Activated naive CD8-positive, alpha-beta T cell treated with anti-CD3 and anti-CD28 coated beads, Interleukin-2, amount 10 ng/mL, durations not matched to agents 7 days and 5 days (primary cell): Measurements from ENCODE around the gene CST5. TPM values are rescaled to one million over a fixed set of nuclear protein-coding genes. Genes with fewer than 3 reads are reported as not detected.
A peak's percentile ranks its signal among the peaks of the same experiment; 100 is the strongest.
"Not testable (repeated sequence)": the region's sequence is repeated elsewhere in the genome, so short reads cannot be mapped to it uniquely, and the experiment has no call there.

ENCODE experiments used
- ATAC-seq: fragments of 150-1000 bp; cut with Tn5 transposase; one replicate; pipeline ENCODE4 v1.10.0; 2021; ENCODE audit warnings: low read depth, moderate library complexity
- POLR2A ChIA-PET: fragments of 350-600 bp; sonication (Branson Sonifier 250); formaldehyde crosslinking; loops from one replicate; lab custom pipeline; 2021; ENCODE audit warnings: antibody characterized with exemption; lab: Charles Lee
- DNase-seq: peaks from one replicate; pipeline ENCODE4 v3.0.0; 2021
- H3K27ac Mint-ChIP-seq: one replicate; pipeline ENCODE4 v1.8.0; 2022; ENCODE audit warnings: mild to moderate bottlenecking, mixed read lengths
- H3K27me3 Mint-ChIP-seq: one replicate; pipeline ENCODE4 v1.8.0; 2022; ENCODE audit warnings: mild to moderate bottlenecking, moderate library complexity, mixed read lengths
- H3K36me3 Mint-ChIP-seq: one replicate; pipeline ENCODE4 v1.8.0; 2021; ENCODE audit warnings: mild to moderate bottlenecking, mixed read lengths
- H3K4me1 Mint-ChIP-seq: one replicate; pipeline ENCODE4 v1.8.0; 2021; ENCODE audit warnings: mixed read lengths
- H3K4me3 Mint-ChIP-seq: one replicate; pipeline ENCODE4 v1.8.0; 2022; ENCODE audit warnings: mild to moderate bottlenecking, moderate library complexity, mixed read lengths
- H3K9me3 Mint-ChIP-seq: one replicate; pipeline ENCODE4 v1.8.0; 2021; ENCODE audit warnings: mixed read lengths
- total RNA-seq, 2 experiments: library from RNA; stranded (reverse); gene quantifications; one replicate each; pipeline ENCODE4 v1.2.3, GENCODE V29; 2021

Gene CST5
- total RNA-seq, 2 experiments from 2014 or later: not detected

DNA sequence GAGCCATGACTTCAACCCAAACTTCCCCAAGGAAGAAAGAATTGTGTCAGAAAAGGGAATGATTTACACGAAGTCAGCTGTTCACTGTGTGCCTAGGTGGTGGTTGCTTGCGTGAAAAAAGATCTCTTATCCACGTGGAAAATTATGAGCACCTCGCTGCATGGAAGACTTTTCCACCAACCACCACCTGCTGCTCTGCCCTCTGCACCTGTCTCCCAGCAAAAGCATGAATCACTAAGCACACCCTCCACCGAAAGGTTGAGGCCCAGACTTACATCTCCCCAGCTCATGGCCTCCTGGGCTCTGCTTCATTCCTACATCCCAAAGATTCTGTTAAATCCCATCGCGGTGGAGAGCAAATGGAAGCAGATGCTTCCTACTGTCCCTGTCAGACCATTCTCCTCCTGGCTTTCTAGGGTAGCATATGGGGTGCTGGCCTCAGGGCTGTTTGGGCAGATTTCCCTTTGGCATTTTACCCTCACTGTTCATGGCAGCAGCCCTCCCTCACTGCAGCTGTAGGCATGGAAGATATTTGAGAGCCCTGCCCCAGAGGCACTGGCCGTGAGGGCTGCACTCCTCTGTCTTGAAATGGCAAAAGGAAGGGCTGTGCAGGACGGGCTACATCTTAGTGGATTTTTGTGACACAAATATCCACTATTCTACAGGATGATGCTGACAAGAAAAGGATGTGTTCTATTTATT, 37.6 kb upstream of the CST5 start:
- POLR2A ChIA-PET: no interaction called here
- H3K4me3 Mint-ChIP-seq: no peak overlapping the region
- no peaks in the 10 kb centered on the region for H3K9me3 Mint-ChIP-seq
- H3K4me1 Mint-ChIP-seq: peaks cover 17% of the 10 kb centered on the region
- ATAC-seq (no peak), DNase-seq (no peak)
- H3K27ac Mint-ChIP-seq: no peak overlapping the region
- H3K36me3 Mint-ChIP-seq: no peaks in the 10 kb centered on the region
- H3K27me3 Mint-ChIP-seq: no peaks in the 10 kb centered on the region

DNA sequence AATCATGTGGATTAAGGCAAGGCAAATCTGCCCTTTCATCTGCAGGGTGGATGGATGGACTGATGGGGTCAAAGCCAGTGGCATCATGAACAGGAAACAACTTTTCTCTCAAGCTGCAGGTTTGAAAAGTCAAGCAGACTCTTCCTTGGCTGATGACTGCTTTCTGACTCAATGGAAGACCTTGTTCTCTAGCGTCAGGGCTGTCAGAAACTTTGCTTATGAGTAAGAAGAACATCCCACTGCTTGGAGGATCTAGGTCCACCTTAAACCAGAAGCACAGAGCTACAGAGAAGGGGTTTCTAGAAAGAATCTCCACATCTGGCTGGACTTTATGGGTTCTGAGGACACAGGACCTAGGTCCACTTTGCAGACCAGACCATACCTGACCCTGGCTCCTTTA, 36.3 kb upstream of the CST5 start:
- DNase-seq (no peak), ATAC-seq (no peak)
- Mint-ChIP-seq H3K9me3 (no peaks in the 10 kb centered on the region), H3K4me1 (peaks cover 15% of the 10 kb centered on the region), H3K27ac (no peak overlapping the region), H3K27me3 (no peaks in the 10 kb centered on the region), H3K4me3 (no peak overlapping the region), H3K36me3 (no peaks in the 10 kb centered on the region)
- POLR2A ChIA-PET: no interaction called here

DNA sequence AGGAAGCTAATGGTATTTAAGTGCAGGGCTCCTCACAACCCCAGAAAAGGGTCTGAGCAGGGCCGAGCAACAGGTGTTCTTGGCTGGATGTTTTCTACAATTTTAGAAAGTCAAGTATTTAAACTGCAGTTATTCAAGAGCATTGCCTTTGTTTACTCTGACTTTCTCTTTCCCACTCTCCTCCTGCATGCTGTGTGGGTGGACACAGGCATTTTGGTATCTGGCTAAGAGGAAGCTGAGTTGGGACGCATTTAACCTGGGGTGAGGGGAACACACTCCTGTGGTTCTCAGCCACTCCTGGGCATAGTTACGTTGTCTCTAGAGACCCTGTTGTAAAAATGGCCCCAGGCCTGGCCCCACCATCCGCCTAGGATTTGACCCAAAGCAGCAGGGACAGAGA, 34.9 kb upstream of the CST5 start:
- H3K4me3 Mint-ChIP-seq, H3K9me3 Mint-ChIP-seq, H3K27me3 Mint-ChIP-seq, H3K36me3 Mint-ChIP-seq, ATAC-seq, H3K27ac Mint-ChIP-seq, DNase-seq, POLR2A ChIA-PET, H3K4me1 Mint-ChIP-seq: not testable (repeated sequence)

GRCh38 chr20:23910210-23910609, 30.7 kb upstream of the CST5 start:
- DNase-seq (no peak), ATAC-seq (no peak)
- Mint-ChIP-seq H3K4me1 (no peaks in the 10 kb centered on the region), H3K27me3 (peaks cover 5% of the 10 kb centered on the region), H3K36me3 (peaks cover 2% of the 10 kb centered on the region), H3K4me3 (no peak overlapping the region), H3K9me3 (peaks cover 15% of the 10 kb centered on the region), H3K27ac (no peak overlapping the region)
- POLR2A ChIA-PET: interaction anchor here (0.5 kb wide), 1 partner anchor 757 kb away, joined by 4 read pairs; no protein-coding TSS in a partner anchor

- DNase-seq (no peak), ATAC-seq (no peak)
- no peaks in the 10 kb centered on the region for H3K4me1 Mint-ChIP-seq
- POLR2A ChIA-PET: no interaction called here
- H3K9me3 Mint-ChIP-seq: peaks cover 15% of the 10 kb centered on the region
- H3K4me3 Mint-ChIP-seq: no peak overlapping the region
- H3K27ac Mint-ChIP-seq: no peak overlapping the region
- H3K36me3 Mint-ChIP-seq: peaks cover 2% of the 10 kb centered on the region
- peaks cover 5% of the 10 kb centered on the region for H3K27me3 Mint-ChIP-seq
Observed at GRCh38 chr20:23909390-23909789, 29.8 kb upstream of the CST5 start.

DNA sequence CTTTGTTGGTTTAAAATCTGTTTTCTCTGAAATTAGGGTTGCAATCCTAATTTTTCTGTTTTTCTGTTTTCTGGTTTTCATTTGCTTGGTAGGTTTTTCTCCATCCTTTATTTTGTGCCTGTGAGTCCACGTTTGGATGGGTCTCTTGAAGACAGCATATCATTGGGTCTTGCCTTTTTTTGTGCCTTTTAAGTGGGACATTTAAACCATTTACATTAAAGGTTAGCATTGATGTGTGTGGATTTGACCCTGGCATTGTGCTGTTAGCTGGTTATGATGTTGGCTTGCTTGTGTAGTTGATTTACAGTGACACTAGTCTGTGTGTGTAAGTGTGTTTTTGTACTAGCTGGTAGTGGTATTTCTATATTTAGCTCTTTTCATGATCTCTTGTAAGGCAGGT, 28.0 kb upstream of the CST5 start:
- peaks cover 2% of the 10 kb centered on the region for H3K36me3 Mint-ChIP-seq
- POLR2A ChIA-PET: no interaction called here

GRCh38 chr20:23902396-23902795, 22.8 kb upstream of the CST5 start:
- peak; percentile 41 for DNase-seq

More for the DNA sequence above, 28.0 kb upstream of the CST5 start:
- H3K9me3 Mint-ChIP-seq: peaks cover 15% of the 10 kb centered on the region
- peaks cover 3% of the 10 kb centered on the region for H3K4me1 Mint-ChIP-seq
- no peak overlapping the region for H3K27ac Mint-ChIP-seq
- no peak for DNase-seq
- ATAC-seq: no peak
- H3K4me3 Mint-ChIP-seq: no peak overlapping the region
- peaks cover 5% of the 10 kb centered on the region for H3K27me3 Mint-ChIP-seq

GRCh38 chr20:23890867-23891266, 11.3 kb upstream of the CST5 start:
- H3K36me3 Mint-ChIP-seq, ATAC-seq, H3K4me1 Mint-ChIP-seq, H3K9me3 Mint-ChIP-seq, H3K4me3 Mint-ChIP-seq, DNase-seq, H3K27ac Mint-ChIP-seq, POLR2A ChIA-PET: not testable (repeated sequence)
- H3K27me3 Mint-ChIP-seq: peaks cover 15% of the 10 kb centered on the region

More at GRCh38 chr20:23902396-23902795, 22.8 kb upstream of the CST5 start:
- H3K36me3 Mint-ChIP-seq, H3K4me1 Mint-ChIP-seq, ATAC-seq, POLR2A ChIA-PET, H3K27me3 Mint-ChIP-seq: not testable (repeated sequence)
- Mint-ChIP-seq H3K27ac (peak overlapping the region; percentile 75), H3K4me3 (peak overlapping the region; percentile 57), H3K9me3 (peaks cover 10% of the 10 kb centered on the region)

DNA sequence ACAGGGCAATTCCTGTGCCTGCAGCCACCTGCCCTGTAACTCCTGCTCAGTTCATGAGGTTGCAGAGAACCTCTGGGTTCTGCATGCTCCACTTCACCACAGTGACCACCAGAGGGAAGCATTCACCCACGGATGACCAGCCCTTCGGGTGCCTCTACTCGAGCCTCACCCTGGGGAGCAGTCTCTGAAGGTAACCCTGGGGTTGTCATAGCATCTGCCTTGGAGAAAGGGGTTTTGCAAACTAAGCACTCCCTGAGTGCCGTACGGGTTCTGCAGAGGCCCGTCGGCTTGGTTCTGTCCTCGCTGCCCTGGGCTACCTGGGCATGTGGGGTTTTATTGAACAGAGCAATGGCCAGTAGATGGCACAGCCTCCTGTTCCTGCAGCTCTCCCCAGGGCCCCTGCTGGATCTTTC, 10.2 kb upstream of the CST5 start:
- DNase-seq: peak; percentile 73
- Mint-ChIP-seq H3K27me3 (peaks cover 13% of the 10 kb centered on the region), H3K4me1 (no peaks in the 10 kb centered on the region), H3K27ac (no peak overlapping the region), H3K4me3 (no peak overlapping the region), H3K36me3 (no peaks in the 10 kb centered on the region), H3K9me3 (no peaks in the 10 kb centered on the region)
- ATAC-seq: peak; percentile 94
- POLR2A ChIA-PET: no interaction called here

DNA sequence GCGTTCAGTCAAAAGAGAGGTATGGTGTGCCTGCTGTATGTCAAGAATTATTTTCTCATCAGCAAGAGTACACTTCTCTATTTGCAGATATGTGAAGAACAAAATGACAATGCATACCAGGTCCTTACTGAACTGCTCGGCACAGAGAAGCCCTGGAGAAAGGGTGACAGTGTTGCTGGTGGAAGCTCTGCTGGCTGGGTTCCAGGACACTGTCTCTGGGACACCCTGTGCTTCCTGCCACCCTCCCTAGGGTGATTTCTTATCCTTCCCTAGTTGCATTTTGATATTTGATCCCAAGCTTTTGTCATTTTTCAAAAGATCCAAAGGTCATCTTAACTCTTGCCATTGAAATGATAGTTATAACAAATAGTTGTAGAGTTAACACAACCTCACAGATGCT, 8.3 kb upstream of the CST5 start:
- POLR2A ChIA-PET: no interaction called here
- no peaks in the 10 kb centered on the region for H3K9me3 Mint-ChIP-seq

DNA sequence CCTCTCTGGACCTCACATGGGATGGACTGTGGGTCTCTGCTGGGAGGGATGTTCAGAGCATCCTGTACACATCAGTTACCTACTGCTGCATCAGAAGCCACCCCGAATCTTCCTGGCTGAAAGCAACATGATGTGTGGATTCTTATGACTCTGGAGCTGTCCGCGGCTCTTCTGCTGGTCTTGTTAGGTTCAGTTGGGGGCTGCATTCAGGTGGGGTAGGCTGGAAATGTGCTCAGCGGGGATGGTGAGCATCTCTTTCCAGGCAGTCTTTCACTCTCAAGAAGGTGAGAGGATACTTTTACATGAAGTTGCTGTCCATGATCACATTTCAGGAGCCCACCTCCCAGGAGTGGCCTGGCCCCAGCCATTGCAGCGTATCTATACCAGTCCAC, 5.2 kb upstream of the CST5 start:
- DNase-seq: no peak
- Mint-ChIP-seq H3K9me3 (no peaks in the 10 kb centered on the region), H3K4me3 (no peak overlapping the region), H3K4me1 (no peaks in the 10 kb centered on the region), H3K36me3 (no peaks in the 10 kb centered on the region), H3K27ac (no peak overlapping the region), H3K27me3 (peaks cover 2% of the 10 kb centered on the region)
- POLR2A ChIA-PET: no interaction called here
- ATAC-seq: no peak

More for the DNA sequence above, 8.3 kb upstream of the CST5 start:
- H3K4me1 Mint-ChIP-seq: no peaks in the 10 kb centered on the region
- peaks cover 2% of the 10 kb centered on the region for H3K27me3 Mint-ChIP-seq
- DNase-seq: no peak
- no peaks in the 10 kb centered on the region for H3K36me3 Mint-ChIP-seq
- no peak overlapping the region for H3K4me3 Mint-ChIP-seq
- no peak for ATAC-seq
- H3K27ac Mint-ChIP-seq: no peak overlapping the region

DNA sequence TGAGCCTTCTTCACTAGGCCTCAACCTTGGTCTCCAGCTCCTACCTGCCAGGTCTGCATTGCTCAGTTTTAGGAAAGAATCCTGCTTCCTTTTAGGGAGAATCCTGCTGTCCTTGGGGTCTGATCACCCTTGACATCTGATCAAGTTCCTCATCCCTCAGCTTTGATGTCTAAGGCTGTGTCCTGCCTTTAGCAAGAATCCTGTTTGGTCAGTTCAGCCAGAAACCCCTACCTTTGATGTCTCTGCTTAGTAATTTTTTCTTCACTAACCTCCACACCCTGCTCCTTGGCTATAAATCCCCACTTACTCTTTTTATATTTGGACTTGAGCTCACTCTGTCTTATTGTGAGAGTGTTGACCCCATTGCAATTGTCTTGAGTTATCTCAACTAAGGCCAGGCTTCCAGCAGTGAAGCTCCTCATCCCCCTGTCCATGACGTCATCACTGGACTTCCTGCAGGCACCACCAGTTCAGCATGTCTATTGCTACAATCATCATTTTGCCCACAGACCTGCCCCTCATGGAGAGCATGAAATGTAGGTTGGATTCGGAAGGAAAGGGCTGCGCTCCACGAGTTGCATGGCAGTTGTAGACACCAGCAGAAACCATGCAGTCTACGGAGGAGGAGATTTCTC, 4.7 kb upstream of the CST5 start:
- Mint-ChIP-seq H3K4me3 (no peak overlapping the region), H3K27ac (no peak overlapping the region), H3K36me3 (no peaks in the 10 kb centered on the region), H3K9me3 (no peaks in the 10 kb centered on the region), H3K27me3 (peaks cover 2% of the 10 kb centered on the region), H3K4me1 (no peaks in the 10 kb centered on the region)
- POLR2A ChIA-PET: no interaction called here
- DNase-seq: no peak
- no peak for ATAC-seq

DNA sequence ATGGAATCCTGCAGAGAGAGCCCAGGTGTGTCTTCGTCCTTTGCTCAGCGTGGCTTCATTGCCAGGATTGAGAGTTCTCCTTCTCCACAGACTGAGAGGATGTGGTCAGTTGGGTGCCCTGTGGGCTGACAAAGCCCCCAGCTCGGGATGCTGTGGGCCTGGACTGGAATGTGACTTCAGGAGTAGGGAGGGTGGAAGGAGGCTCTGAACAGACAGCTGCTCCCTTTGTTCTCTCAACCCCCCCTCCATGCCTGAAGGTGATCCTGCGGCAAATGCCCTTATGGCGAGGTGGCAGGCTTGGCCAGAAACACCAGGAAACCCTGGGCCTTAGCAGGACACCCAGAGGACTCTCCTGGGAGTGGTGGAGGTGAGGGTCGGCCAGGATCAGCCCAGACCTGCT, 1.8 kb upstream of the CST5 start:
- no peak overlapping the region for H3K27ac Mint-ChIP-seq
- ATAC-seq (no peak), DNase-seq (no peak)
- H3K36me3 Mint-ChIP-seq: no peaks in the 10 kb centered on the region
- peaks cover 2% of the 10 kb centered on the region for H3K27me3 Mint-ChIP-seq
- no peaks in the 10 kb centered on the region for H3K4me1 Mint-ChIP-seq
- no peaks in the 10 kb centered on the region for H3K9me3 Mint-ChIP-seq
- POLR2A ChIA-PET: no interaction called here
- no peak overlapping the region for H3K4me3 Mint-ChIP-seq

- Mint-ChIP-seq H3K4me1 (no peaks in the 10 kb centered on the region), H3K4me3 (no peak overlapping the region)
- DNase-seq: no peak
Observed at GRCh38 chr20:23880417-23880816, 869 bp upstream of the CST5 start.

More at GRCh38 chr20:23880417-23880816, 869 bp upstream of the CST5 start:
- Mint-ChIP-seq H3K27ac (no peak overlapping the region), H3K27me3 (no peaks in the 10 kb centered on the region), H3K36me3 (no peaks in the 10 kb centered on the region), H3K9me3 (no peaks in the 10 kb centered on the region)
- no peak for ATAC-seq
- POLR2A ChIA-PET: no interaction called here
